ENCODE data around the gene BTRC. TPM values are rescaled to one million over a fixed set of nuclear protein-coding genes. Genes with fewer than 3 reads are reported as not detected.

Gene BTRC
- polyA plus RNA-seq, 2 of the 4 experiments (the other 2 are of a cell fraction), result 8.0 to 23.1 TPM

- Histone ChIP-seq H3K4me2 (no peak overlapping the region), H3K4me3 (no peak overlapping the region), H3K27ac (no peak overlapping the region), H3K9me3 (no peaks in the 10 kb centered on the region), H3K4me1 (no peaks in the 10 kb centered on the region)
- POLR2A ChIA-PET, result no interaction called here
- ATAC-seq (no peak), FAIRE-seq (no peak), DNase-seq (ENCODE audit: low read depth in 1 of 2, low spot score in 1 of 2) (no peak)
- CTCF ChIA-PET, result interaction anchor here (0.8 to 2.2 kb wide), 5 partner anchors 10 to 116 kb away, joined by 4 to 6 read pairs (median 5); no protein-coding TSS in a partner anchor
- TF ChIP-seq EP300 (IDR thresholded peaks at IDR 0.05), result no peak
- TF ChIP-seq HMGXB4 (CRISPR knock-in tag; IDR thresholded peaks at IDR 0.05; ENCODE audit: borderline replicate concordance), result no peak
- no peak for TF ChIP-seq CHD4 (IDR thresholded peaks at IDR 0.05; ENCODE audit: borderline replicate concordance)
- TF ChIP-seq CBX8 (IDR thresholded peaks at IDR 0.05), result no peak
- TF ChIP-seq ZC3H11A (IDR thresholded peaks at IDR 0.05), result no peak
- TF ChIP-seq MAX (IDR thresholded peaks at IDR 0.05), result no peak
- no peak for TF ChIP-seq MYC (IDR thresholded peaks at IDR 0.05; ENCODE audit: borderline replicate concordance, low read length)
- TF ChIP-seq POLR2A (IDR thresholded peaks at IDR 0.05; ENCODE audit: low read length), result no peak
- no peak for TF ChIP-seq USF2 (IDR thresholded peaks at IDR 0.05)
- no peak for TF ChIP-seq TP53 (CRISPR knock-in tag; IDR thresholded peaks at IDR 0.05)
- TF ChIP-seq GATA3 (IDR thresholded peaks at IDR 0.05; ENCODE audit: borderline replicate concordance), result no peak
- no peak for TF ChIP-seq KDM1A (IDR thresholded peaks at IDR 0.05; ENCODE audit: low read depth)
- TF ChIP-seq PHF8 (IDR thresholded peaks at IDR 0.05; ENCODE audit: borderline replicate concordance, low read depth), result no peak
- WGBS (ENCODE audit: missing lambda C conversion rate), result 69% methylated on average over 4 of the region's 4 CpGs
These were observed 23.7 kb upstream of the BTRC start for GRCh38 chr10:101330231-101330630.

GRCh38 chr10:101330631-101331225 lies 23.2 kb upstream of the BTRC start:
- ChIA-PET CTCF (interaction anchor here (0.8 to 2.2 kb wide), 7 partner anchors 10 to 136 kb away, joined by 3 to 6 read pairs (median 4); no protein-coding TSS in a partner anchor), POLR2A (no interaction called here)
- Histone ChIP-seq H3K4me2 (no peak overlapping the region), H3K27ac (no peak overlapping the region), H3K4me1 (no peaks in the 10 kb centered on the region), H3K9me3 (no peaks in the 10 kb centered on the region), H3K4me3 (no peak overlapping the region)
- ATAC-seq (no peak), DNase-seq (ENCODE audit: low read depth in 1 of 2, low spot score in 1 of 2) (no peak), FAIRE-seq (no peak)
- 65% methylated on average over 14 of the region's 14 CpGs for WGBS (ENCODE audit: missing lambda C conversion rate)
- TF ChIP-seq HOXA7 (CRISPR knock-in tag; IDR thresholded peaks at IDR 0.05) (no peak), EHF (CRISPR knock-in tag; IDR thresholded peaks at IDR 0.05) (no peak), TP53 (CRISPR knock-in tag; IDR thresholded peaks at IDR 0.05) (no peak), ATOH8 (CRISPR knock-in tag; IDR thresholded peaks at IDR 0.05; ENCODE audit: low read depth) (no peak), MAFK (IDR thresholded peaks at IDR 0.05; ENCODE audit: partially characterized antibody) (no peak), MAX (IDR thresholded peaks at IDR 0.05) (no peak), NR3C1 (IDR thresholded peaks at IDR 0.05) (no peak), NPAS2 (CRISPR knock-in tag; IDR thresholded peaks at IDR 0.05; ENCODE audit: borderline replicate concordance) (no peak), HOXB13 (CRISPR knock-in tag; IDR thresholded peaks at IDR 0.05; ENCODE audit: low read depth) (no peak)

- CTCF ChIA-PET, result interaction anchor here (1.0 to 2.2 kb wide), 4 partner anchors 26 to 135 kb away, joined by 3 to 6 read pairs (median 3); no protein-coding TSS in a partner anchor
- ATAC-seq (peak; percentile 59 to 68; a peak in 3 of 6 replicates), DNase-seq (ENCODE audit: low read depth in 1 of 2, low spot score in 1 of 2) (no peak), FAIRE-seq (no peak)
- no peak overlapping the region for H3K4me2 ChIP-seq
- no peak overlapping the region for H3K27ac ChIP-seq
- no peak overlapping the region for H3K4me3 ChIP-seq
- POLR2A ChIA-PET, result no interaction called here
- WGBS (ENCODE audit: missing lambda C conversion rate), result 22% methylated on average over 2 of the region's 2 CpGs
- no peaks in the 10 kb centered on the region for H3K4me1 ChIP-seq
- H3K9me3 ChIP-seq, result no peaks in the 10 kb centered on the region
- no peak for TF ChIP-seq SREBF2 (IDR thresholded peaks at IDR 0.05)
- no peak for TF ChIP-seq E2F6 (IDR thresholded peaks at IDR 0.05; ENCODE audit: borderline replicate concordance, low read depth)
- no peak for TF ChIP-seq HES2 (IDR thresholded peaks at IDR 0.05)
- no peak for TF ChIP-seq RNF2 (IDR thresholded peaks at IDR 0.05; ENCODE audit: borderline replicate concordance, low read depth)
- TF ChIP-seq CEBPB (IDR thresholded peaks at IDR 0.05), result no peak
- TF ChIP-seq MAFK (IDR thresholded peaks at IDR 0.05; ENCODE audit: partially characterized antibody), result no peak
- no peak for TF ChIP-seq KDM5A (IDR thresholded peaks at IDR 0.05)
- no peak for TF ChIP-seq USF2 (IDR thresholded peaks at IDR 0.05)
- TF ChIP-seq ZFP36 (IDR thresholded peaks at IDR 0.05; ENCODE audit: borderline replicate concordance, partially characterized antibody), result no peak
- no peak for TF ChIP-seq RAD21 (conservative IDR thresholded peaks at IDR 0.05 in 1 of 2, IDR thresholded peaks at IDR 0.05 in 1 of 2)
- TF ChIP-seq HEYL (CRISPR knock-in tag; IDR thresholded peaks at IDR 0.05), result no peak
- TF ChIP-seq CBX8 (IDR thresholded peaks at IDR 0.05), result no peak
- TF ChIP-seq POLR2A (IDR thresholded peaks at IDR 0.05; ENCODE audit: low read length), result no peak
These were observed 22.0 kb upstream of the BTRC start for GRCh38 chr10:101331956-101332355.

All from A549 (cell line).